ENCODE data around the gene RNF7.
"Not testable (repeated sequence)": the region's sequence is repeated elsewhere in the genome, so short reads cannot be mapped to it uniquely, and the experiment has no call there.

RNF7 gene

GRCh38 chr3:141776885-141777284 lies 38.8 kb downstream of the RNF7 start:
- no peak for DNase-seq
- intact Hi-C loops (cut with DNase I) = no loop called here

- intact Hi-C loops (cut with DNase I) = no loop called here
- DNase-seq = no peak
Observed at GRCh38 chr3:141777957-141778813, 40.1 kb downstream of the RNF7 start.

GRCh38 chr3:141779667-141780066 lies 41.6 kb downstream of the RNF7 start:
- no peak for DNase-seq
- intact Hi-C loops (cut with DNase I) = no loop called here

- intact Hi-C loops (cut with DNase I) = no loop called here
- DNase-seq = no peak
Observed at GRCh38 chr3:141782386-141782932, 44.4 kb downstream of the RNF7 start.

- DNase-seq = no peak
- intact Hi-C loops (cut with DNase I) = no loop called here
Observed at GRCh38 chr3:141783632-141784031, 45.5 kb downstream of the RNF7 start.

- DNase-seq = no peak
- intact Hi-C loops (cut with DNase I) = no loop called here
Observed at GRCh38 chr3:141784096-141784495, 46.0 kb downstream of the RNF7 start.

- intact Hi-C loops (cut with DNase I) = no loop called here
- no peak for DNase-seq
Observed at GRCh38 chr3:141784531-141784930, 46.4 kb downstream of the RNF7 start.

GRCh38 chr3:141788149-141788548 lies 50.1 kb downstream of the RNF7 start:
- no peak for DNase-seq
- intact Hi-C loops (cut with DNase I) = no loop called here

- intact Hi-C loops (cut with DNase I); DNase-seq: not testable (repeated sequence)
Observed at GRCh38 chr3:141788750-141789149, 50.7 kb downstream of the RNF7 start.

- intact Hi-C loops (cut with DNase I) = no loop called here
- DNase-seq = no peak
Observed at GRCh38 chr3:141789281-141789680, 51.2 kb downstream of the RNF7 start.

- intact Hi-C loops (cut with DNase I) = no loop called here
Observed at GRCh38 chr3:141790171-141790570, 52.1 kb downstream of the RNF7 start.

GRCh38 chr3:141792495-141792894 lies 54.4 kb downstream of the RNF7 start:
- intact Hi-C loops (cut with DNase I) = no loop called here
- no peak for DNase-seq

More at GRCh38 chr3:141790171-141790570, 52.1 kb downstream of the RNF7 start:
- no peak for DNase-seq

GRCh38 chr3:141793476-141794260 lies 55.6 kb downstream of the RNF7 start:
- DNase-seq = no peak
- intact Hi-C loops (cut with DNase I) = no loop called here

- intact Hi-C loops (cut with DNase I) = no loop called here
- no peak for DNase-seq
Observed at GRCh38 chr3:141795276-141795675, 57.2 kb downstream of the RNF7 start.

GRCh38 chr3:141795741-141796080 lies 57.6 kb downstream of the RNF7 start:
- DNase-seq = no peak
- intact Hi-C loops (cut with DNase I) = no loop called here

GRCh38 chr3:141796081-141796888 lies 58.2 kb downstream of the RNF7 start:
- intact Hi-C loops (cut with DNase I) = no loop called here
- DNase-seq = no peak

Measured in posterior cingulate gyrus (tissue), 11 donors.